Fibroblast of the conjunctiva (primary cell): ENCODE measurements around the gene CC2D2A.
"Not testable (repeated sequence)": the region's sequence is repeated elsewhere in the genome, so short reads cannot be mapped to it uniquely, and the experiment has no call there.

Experiments used
- DNase-seq: peaks from one replicate; pipeline ENCODE4 v3.0.0-alpha.2; 2010; ENCODE audit warnings: low read depth

The CC2D2A gene

GRCh38 chr4:15557786-15558550 lies 88.3 kb downstream of the CC2D2A start:
- no peak for DNase-seq

- no peak for DNase-seq
Measured at GRCh38 chr4:15558561-15558960, 88.9 kb downstream of the CC2D2A start.

- DNase-seq = no peak
Measured at GRCh38 chr4:15562114-15562513, 92.4 kb downstream of the CC2D2A start.

- DNase-seq = no peak
Measured at GRCh38 chr4:15562623-15563022, 92.9 kb downstream of the CC2D2A start.

- no peak for DNase-seq
Measured at GRCh38 chr4:15563871-15564270, 94.2 kb downstream of the CC2D2A start.

- DNase-seq = no peak
Measured at GRCh38 chr4:15568821-15569220, 99.1 kb downstream of the CC2D2A start.

GRCh38 chr4:15569746-15570145 lies 100.1 kb downstream of the CC2D2A start:
- no peak for DNase-seq

GRCh38 chr4:15575966-15576365 lies 106.3 kb downstream of the CC2D2A start:
- no peak for DNase-seq

GRCh38 chr4:15577508-15577907 lies 107.8 kb downstream of the CC2D2A start:
- no peak for DNase-seq

GRCh38 chr4:15584785-15585184 lies 115.1 kb downstream of the CC2D2A start:
- no peak for DNase-seq

GRCh38 chr4:15585331-15585730 lies 115.6 kb downstream of the CC2D2A start:
- DNase-seq = no peak

GRCh38 chr4:15586066-15586465 lies 116.4 kb downstream of the CC2D2A start:
- no peak for DNase-seq

- DNase-seq = peak; percentile 43
Measured at GRCh38 chr4:15587649-15588048, 118.0 kb downstream of the CC2D2A start.

GRCh38 chr4:15592799-15593198 lies 123.1 kb downstream of the CC2D2A start:
- no peak for DNase-seq

GRCh38 chr4:15598644-15599043 lies 129.0 kb downstream of the CC2D2A start:
- no peak for DNase-seq

GRCh38 chr4:15600176-15600575 lies 130.5 kb downstream of the CC2D2A start:
- no peak for DNase-seq

- DNase-seq = no peak
Measured at GRCh38 chr4:15601862-15602261, 132.2 kb downstream of the CC2D2A start.

- DNase-seq = no peak
Measured at GRCh38 chr4:15605537-15605936, 135.9 kb downstream of the CC2D2A start.

GRCh38 chr4:15610855-15611254 lies 141.2 kb downstream of the CC2D2A start:
- no peak for DNase-seq

GRCh38 chr4:15612136-15612535 lies 142.5 kb downstream of the CC2D2A start:
- no peak for DNase-seq

- not testable (repeated sequence) for DNase-seq
Measured at GRCh38 chr4:15614891-15615290, 145.2 kb downstream of the CC2D2A start.

- not testable (repeated sequence) for DNase-seq
Measured at GRCh38 chr4:15617407-15617806, 147.7 kb downstream of the CC2D2A start.

GRCh38 chr4:15636818-15637217 lies 167.1 kb downstream of the CC2D2A start:
- no peak for DNase-seq

- no peak for DNase-seq
Measured at GRCh38 chr4:15638418-15638817, 168.7 kb downstream of the CC2D2A start.
